H1 (cell line): ENCODE measurements around the gene PPP1R9A. TPM values are rescaled to one million over a fixed set of nuclear protein-coding genes. Genes with fewer than 3 reads are reported as not detected.

Experiments
- CTCF ChIA-PET: fragments of 300-600 bp; sonication (Branson Sonifier 250); formaldehyde crosslinking; loops from one replicate; lab custom pipeline; 2021; ENCODE audit not compliant: partially characterized antibody; lab: Charles Lee
- POLR2A ChIA-PET: fragments of 300-600 bp; sonication (Branson Sonifier 250); formaldehyde crosslinking; loops from one replicate; lab custom pipeline; 2021; ENCODE audit warnings: inconsistent platforms; ENCODE audit not compliant: partially characterized antibody; lab: Charles Lee
- DNase-seq, 2 experiments: peaks; one replicate each; pipeline versions ENCODE4 v3.0.0 to v3.0.0-alpha.2; 2010 to 2022; ENCODE audit warnings: low spot score in 2 of 2, low read depth in 1 of 2, mixed read lengths in 1 of 2
- FAIRE-seq: peaks from 2 replicates; lab custom pipeline; 2011; peaks lifted over from hg19 to GRCh38; lab: Jason Lieb, UNC
- H2AFZ ChIP-seq: 2 replicates; pipeline ENCODE4 v1.8.1; 2012; ENCODE audit warnings: low read length, inconsistent platforms
- H2AK5ac ChIP-seq: 2 replicates; pipeline ENCODE4 v1.6.1; 2013; ENCODE audit warnings: low read depth, low read length
- H2BK120ac ChIP-seq: replicated peaks from 2 replicates; pipeline ENCODE3; 2013; ENCODE audit warnings: low read depth, low read length, inconsistent platforms
- H2BK12ac ChIP-seq: 2 replicates; pipeline ENCODE4 v1.6.1; 2013; ENCODE audit warnings: low read depth, low read length
- H2BK15ac ChIP-seq: 2 replicates; pipeline ENCODE4 v1.6.1; 2013; ENCODE audit warnings: low read length
- H2BK20ac ChIP-seq: 2 replicates; pipeline ENCODE4 v1.6.1; 2013; ENCODE audit warnings: low read length
- H2BK5ac ChIP-seq: 2 replicates; pipeline ENCODE4 v1.6.1; 2013; ENCODE audit warnings: low read depth, low read length
- H3K14ac ChIP-seq: 2 replicates; pipeline ENCODE4 v1.6.1; 2013; ENCODE audit warnings: inconsistent platforms; ENCODE audit not compliant: insufficient read length
- H3K18ac ChIP-seq: 2 replicates; pipeline ENCODE4 v1.6.1; 2013; ENCODE audit warnings: low read length; ENCODE audit errors: extremely low read depth
- H3K23ac ChIP-seq: 2 replicates; pipeline ENCODE4 v1.6.1; 2013; ENCODE audit warnings: inconsistent platforms; ENCODE audit not compliant: insufficient read length
- H3K23me2 ChIP-seq: 2 replicates; pipeline ENCODE4 v1.6.1; 2013; ENCODE audit warnings: low read depth, low read length
- H3K27ac ChIP-seq: 2 replicates; pipeline ENCODE4 v1.6.1; 2011; ENCODE audit warnings: low read depth, low read length, inconsistent platforms
- H3K27me3 ChIP-seq, 4 experiments: replicated peaks in 1 of 4; 1 replicate in 1 of 4; 2 replicates in 3 of 4; pipeline versions ENCODE4 v1.6.1 to v1.8.1; 2011 to 2013; ENCODE audit warnings: low read length in 3 of 4, mild to moderate bottlenecking in 3 of 4, inconsistent platforms in 2 of 4, mixed read lengths in 2 of 4, moderate library complexity in 1 of 4; ENCODE audit not compliant: control insufficient read depth in 3 of 4, insufficient read depth in 3 of 4; ENCODE audit errors: extremely low read depth in 1 of 4
- H3K36me3 ChIP-seq, 4 experiments: 2 replicates each; pipeline versions ENCODE4 v1.6.1 to v1.8.1; 2011 to 2013; ENCODE audit warnings: mild to moderate bottlenecking in 4 of 4, low read length in 3 of 4, moderate library complexity in 2 of 4, control low read depth in 1 of 4, inconsistent platforms in 1 of 4; ENCODE audit not compliant: insufficient read depth in 4 of 4, control insufficient read depth in 2 of 4
- H3K4ac ChIP-seq: replicated peaks from 2 replicates; pipeline ENCODE3; 2013; ENCODE audit warnings: low read length, low read depth, mixed read lengths, inconsistent platforms; ENCODE audit not compliant: insufficient read length
- H3K4me1 ChIP-seq, 4 experiments: replicated peaks in 1 of 4; 1 replicate in 1 of 4; 2 replicates in 3 of 4; pipeline versions ENCODE4 v1.6.1 to v1.8.1; 2011 to 2013; ENCODE audit warnings: low read length in 3 of 4, inconsistent platforms in 2 of 4, mixed read lengths in 1 of 4; ENCODE audit not compliant: insufficient read depth in 4 of 4, control insufficient read depth in 3 of 4
- H3K4me2 ChIP-seq, 2 experiments: 2 replicates each; pipeline versions ENCODE4 v1.6.1 to v1.8.1; 2011 to 2013; ENCODE audit warnings: low read depth in 2 of 2, low read length in 2 of 2, control low read depth in 1 of 2, inconsistent platforms in 1 of 2, mild to moderate bottlenecking in 1 of 2; ENCODE audit not compliant: insufficient read depth in 1 of 2
- H3K4me3 ChIP-seq, 4 experiments: fragments of 200-600, 300-600 bp in 1 of 4; sonication (generic), shearing (Covaris generic), sonication (Bioruptor Twin) in 1 of 4; 2 replicates each; pipeline versions ENCODE4 v1.5.1 to v1.8.1; 2011 to 2016; ENCODE audit warnings: low read length in 4 of 4, low read depth in 3 of 4, control low read depth in 2 of 4, inconsistent platforms in 2 of 4, mild to moderate bottlenecking in 2 of 4, mixed read lengths in 1 of 4, moderate library complexity in 1 of 4; ENCODE audit not compliant: insufficient read depth in 2 of 4; ENCODE audit errors: extremely low read depth in 1 of 4
- H3K56ac ChIP-seq: replicated peaks from 2 replicates; pipeline ENCODE3; 2013; ENCODE audit warnings: low read depth, mild to moderate bottlenecking, mixed read lengths, low read length, inconsistent platforms; ENCODE audit not compliant: insufficient read length
- H3K79me1 ChIP-seq: 2 replicates; pipeline ENCODE4 v1.6.1; 2013; ENCODE audit warnings: low read depth, low read length, control low read depth
- H3K79me2 ChIP-seq, 2 experiments: 2 replicates each; pipeline versions ENCODE4 v1.6.1 to v1.8.1; 2012 to 2013; ENCODE audit warnings: low read length in 2 of 2, mild to moderate bottlenecking in 2 of 2, inconsistent platforms in 1 of 2; ENCODE audit not compliant: insufficient read depth in 2 of 2, control insufficient read depth in 1 of 2
- H3K9ac ChIP-seq, 4 experiments: replicated peaks in 1 of 4; 1 replicate in 1 of 4; 2 replicates in 3 of 4; pipeline versions ENCODE4 v1.6.1 to v1.8.1; 2011 to 2013; ENCODE audit warnings: low read depth in 3 of 4, low read length in 3 of 4, control low read depth in 2 of 4, mild to moderate bottlenecking in 2 of 4, moderate library complexity in 2 of 4, inconsistent platforms in 1 of 4; ENCODE audit errors: extremely low read depth in 1 of 4
- H3K9me3 ChIP-seq, 2 experiments: 2 replicates each; pipeline versions ENCODE4 v1.6.1 to v1.8.1; 2012 to 2013; ENCODE audit warnings: mild to moderate bottlenecking in 2 of 2, moderate library complexity in 2 of 2, control low read depth in 1 of 2, inconsistent platforms in 1 of 2, low read depth in 1 of 2, low read length in 1 of 2, mixed read lengths in 1 of 2; ENCODE audit not compliant: insufficient read depth in 2 of 2
- H4K20me1 ChIP-seq, 2 experiments: replicated peaks in 1 of 2; 2 replicates each; pipeline versions ENCODE3 to v1.8.1; 2011 to 2013; ENCODE audit warnings: inconsistent platforms in 2 of 2, low read length in 2 of 2, mild to moderate bottlenecking in 1 of 2; ENCODE audit not compliant: insufficient read depth in 2 of 2, control insufficient read depth in 1 of 2
- H4K5ac ChIP-seq: 2 replicates; pipeline ENCODE4 v1.6.1; 2013; ENCODE audit warnings: low read length, low read depth, mixed read lengths, inconsistent platforms; ENCODE audit not compliant: insufficient read length
- H4K8ac ChIP-seq: 2 replicates; pipeline ENCODE4 v1.8.0; 2013; ENCODE audit warnings: mild to moderate bottlenecking, moderate library complexity, low read length, inconsistent platforms; ENCODE audit not compliant: insufficient read depth; ENCODE audit errors: extremely low read depth
- H4K91ac ChIP-seq: replicated peaks from 2 replicates; pipeline ENCODE3; 2013; ENCODE audit warnings: low read length, mixed read lengths, inconsistent platforms; ENCODE audit not compliant: insufficient read length
- CBX8 ChIP-seq: fragments of 300-800, 300-1000 bp; sonication (generic); IDR thresholded peaks from 2 replicates; pipeline ENCODE4 v1.7.1; 2016; ENCODE audit warnings: low read depth, low read length, borderline replicate concordance
- YY1 ChIP-seq: IDR thresholded peaks from 2 replicates; pipeline ENCODE4 v1.6.1; 2011; ENCODE audit warnings: low read depth, mild to moderate bottlenecking, low read length
- ZNF274 ChIP-seq: IDR thresholded peaks from 2 replicates; pipeline ENCODE4 v1.7.0; 2012; ENCODE audit warnings: low read length, borderline replicate concordance; ENCODE audit errors: extremely low read depth
- WGBS, 2 experiments: shearing (Covaris generic) in 1 of 2; methylation state at CpG; one replicate each; pipeline versions ENCODE4 v1.1.6 to v1.1.7; 2013 to 2015; ENCODE audit warnings: low lambda C conversion rate in 2 of 2, mixed read lengths in 2 of 2, inconsistent platforms in 1 of 2, low coverage in 1 of 2, missing lambda C conversion rate in 1 of 2; ENCODE audit not compliant: insufficient replicate concordance in 2 of 2, insufficient coverage in 1 of 2, insufficient read length in 1 of 2; ENCODE audit errors: extremely low coverage in 1 of 2, missing lambda C conversion rate in 1 of 2; 5-methylcytosine and 5-hydroxymethylcytosine counted together
- polyA plus RNA-seq, 7 experiments: library from polyadenylated mRNA; depleted of rRNA in 3 of 7; stranded (reverse) in 5 of 7; unstranded in 2 of 7; fragments of >200 nt in 5 of 7; fragments of 200-250 nt in 2 of 7; gene quantifications; 1 replicate in 5 of 7; 2 replicates in 1 of 7; 4 replicates in 1 of 7; pipeline versions ENCODE4 v1.2.1 to v1.2.3, GENCODE V29; 2011 to 2013; ENCODE audit warnings: missing spikeins in 2 of 7, mixed read lengths in 2 of 7
- total RNA-seq: library from RNA; stranded (reverse); fragmentation: NEBNext Ultra II Directional; extraction: Animal tissue kit (Norgen Biotek cat#: 25700); gene quantifications from 2 replicates; pipeline ENCODE4 v1.2.1, GENCODE V29; 2021

PPP1R9A gene
- total and polyA plus RNA-seq, 2 of the 8 experiments (the other 6 are each of a cell fraction or from before 2014, with no cell fraction given), result 3.0 to 20.3 TPM

GRCh38 chr7:94877731-94878670 is 29.4 kb upstream of the PPP1R9A start:
- CTCF ChIA-PET, result interaction anchor here (1.1 kb wide), 1 partner anchor 11 kb away, joined by 6 read pairs; no protein-coding TSS in a partner anchor
- DNase-seq (no peak), FAIRE-seq (no peak)
- POLR2A ChIA-PET, result no interaction called here
- Histone ChIP-seq H2BK12ac (no peak overlapping the region), H2BK20ac (no peak overlapping the region), H3K4me2 (no peak overlapping the region), H3K14ac (no peak overlapping the region), H3K9me3 (no peaks in the 10 kb centered on the region), H2BK5ac (no peak overlapping the region), H3K79me1 (no peaks in the 10 kb centered on the region), H3K18ac (no peak overlapping the region), H4K91ac (no peak overlapping the region), H2AFZ (peak overlapping the region; percentile 90; the same call in 1 of the 2 replicates), H3K4me3 (no peak overlapping the region), H3K23me2 (no peaks in the 10 kb centered on the region), H3K56ac (no peak overlapping the region), H3K23ac (no peak overlapping the region), H3K4ac (no peak overlapping the region), H4K5ac (no peak overlapping the region), H3K9ac (no peak overlapping the region), H3K36me3 (no peaks in the 10 kb centered on the region), H2BK120ac (no peak overlapping the region), H3K27me3 (no peaks in the 10 kb centered on the region), H4K8ac (no peak overlapping the region), H4K20me1 (no peaks in the 10 kb centered on the region), H3K4me1 (peaks cover 0 to 8% (median 7%) of the 10 kb centered on the region in 4 experiments; a peak in 5 of 7 replicates), H2AK5ac (no peak overlapping the region), H3K79me2 (no peaks in the 10 kb centered on the region), H2BK15ac (no peak overlapping the region), H3K27ac (no peak overlapping the region)
- 89% methylated on average over 10 of the region's 11 CpGs; no CpG with 5 or more reads in 1 of the 2 experiments for WGBS, 2 experiments
- TF ChIP-seq ZNF274 (no peak), YY1 (no peak), CBX8 (no peak)
